GM03348 (cell line): ENCODE measurements around the gene CATSPER1.

Source experiments
- DNase-seq: peaks from one replicate; pipeline ENCODE4 v3.0.0; 2012; ENCODE audit warnings: low spot score

The CATSPER1 gene

GRCh38 chr11:66026017-66026529 lies at the start of gene CATSPER1:
Gene CATSPER1 (minus strand): TSS chr11:66026479. CDS start chr11:66026379, 100 bp downstream.
- DNase-seq = no peak

GRCh38 chr11:66075273-66075672 lies 49.0 kb upstream of the CATSPER1 start:
- no peak for DNase-seq

GRCh38 chr11:66073669-66074068 lies 47.4 kb upstream of the CATSPER1 start:
- DNase-seq = no peak

GRCh38 chr11:66072518-66072917 lies 46.2 kb upstream of the CATSPER1 start:
- DNase-seq = no peak

GRCh38 chr11:66072081-66072480 lies 45.8 kb upstream of the CATSPER1 start:
- DNase-seq = no peak

- no peak for DNase-seq
Observed at GRCh38 chr11:66071381-66071801, 45.1 kb upstream of the CATSPER1 start.

- DNase-seq = peak; percentile 75
Observed at GRCh38 chr11:66070604-66071380, 44.5 kb upstream of the CATSPER1 start.

- peak; percentile 96 for DNase-seq
Observed at GRCh38 chr11:66069715-66070603, 43.7 kb upstream of the CATSPER1 start, which contains the start of gene PACS1. Gene PACS1 (plus strand): TSS chr11:66070272. CDS start chr11:66070487, 215 bp downstream.

GRCh38 chr11:66068923-66069714 lies 42.8 kb upstream of the CATSPER1 start:
- DNase-seq = peak; percentile 82

- peak; percentile 82 for DNase-seq
Observed at GRCh38 chr11:66068154-66068821, 42.0 kb upstream of the CATSPER1 start.

- no peak for DNase-seq
Observed at GRCh38 chr11:66067640-66068039, 41.4 kb upstream of the CATSPER1 start.

- no peak for DNase-seq
Observed at GRCh38 chr11:66066751-66067150, 40.5 kb upstream of the CATSPER1 start.

GRCh38 chr11:66064571-66064970 lies 38.3 kb upstream of the CATSPER1 start:
- DNase-seq = no peak

- DNase-seq = no peak
Observed at GRCh38 chr11:66063900-66064299, 37.6 kb upstream of the CATSPER1 start.

GRCh38 chr11:66062408-66062807 lies 36.1 kb upstream of the CATSPER1 start:
- no peak for DNase-seq

GRCh38 chr11:66061268-66061667 lies 35.0 kb upstream of the CATSPER1 start:
- DNase-seq = no peak

- DNase-seq = no peak
Observed at GRCh38 chr11:66059966-66060680, 33.8 kb upstream of the CATSPER1 start.

- no peak for DNase-seq
Observed at GRCh38 chr11:66056501-66056900, 30.2 kb upstream of the CATSPER1 start.

- DNase-seq = no peak
Observed at GRCh38 chr11:66055021-66055420, 28.7 kb upstream of the CATSPER1 start.

GRCh38 chr11:66052664-66052982 lies 26.3 kb upstream of the CATSPER1 start:
- DNase-seq = no peak
